Suprapubic skin (tissue), 4 donors: ENCODE measurements around the gene OR1N1. TPM values are rescaled to one million over a fixed set of nuclear protein-coding genes. Genes with fewer than 3 reads are reported as not detected.

Experiments
- DNase-seq, 2 donors: peaks; one replicate each; pipeline ENCODE4 v3.0.0-alpha.2; 2019; ENCODE audit warnings: low spot score in 2 of 2
- H3K27ac ChIP-seq: fragments of 200-600 bp; sonication (generic); one replicate; pipeline ENCODE4 v1.5.1; 2019
- H3K27me3 ChIP-seq: fragments of 200-600 bp; sonication (generic); one replicate; pipeline ENCODE4 v1.5.1; 2019
- H3K36me3 ChIP-seq: fragments of 200-600 bp; sonication (generic); one replicate; pipeline ENCODE4 v1.5.1; 2019
- H3K4me1 ChIP-seq: fragments of 200-600 bp; sonication (generic); one replicate; pipeline ENCODE4 v1.5.1; 2019
- H3K4me3 ChIP-seq: fragments of 200-600 bp; sonication (generic); one replicate; pipeline ENCODE4 v1.5.1; 2019; ENCODE audit warnings: mild to moderate bottlenecking
- H3K9me3 ChIP-seq: fragments of 200-600 bp; sonication (generic); one replicate; pipeline ENCODE4 v1.5.1; 2019
- CTCF ChIP-seq, 2 donors: fragments of 200-600 bp in 1 of 2; fragments of 450-650 bp in 1 of 2; sonication (generic) in 1 of 2; IDR thresholded peaks; one replicate each; pipeline ENCODE4 v1.5.1; 2016 to 2019; ENCODE audit warnings: antibody characterized with exemption in 2 of 2, mild to moderate bottlenecking in 1 of 2, moderate library complexity in 1 of 2
- EP300 ChIP-seq: sonication (generic); formaldehyde crosslinking; IDR thresholded peaks from one replicate; pipeline ENCODE4 v1.6.1; 2017; ENCODE audit warnings: antibody characterized with exemption
- POLR2A ChIP-seq, 2 donors: fragments of 450-650 bp; IDR thresholded peaks; one replicate each; pipeline ENCODE4 v1.6.1; 2017; ENCODE audit warnings: antibody characterized with exemption in 2 of 2, mild to moderate bottlenecking in 2 of 2, moderate library complexity in 2 of 2
- POLR2AphosphoS5 ChIP-seq, 3 donors: sonication (generic); formaldehyde crosslinking; IDR thresholded peaks; one replicate each; pipeline ENCODE4 v1.6.1; 2017; ENCODE audit warnings: antibody characterized with exemption in 3 of 3
- WGBS: methylation state at CpG from one replicate; pipeline ENCODE4 v1.1.5; 2018; 5-methylcytosine and 5-hydroxymethylcytosine counted together
- total RNA-seq, 4 donors: library from RNA; depleted of rRNA; stranded (reverse); fragments of >200 nt; gene quantifications; one replicate each; pipeline ENCODE4 v1.1.0, GENCODE V29; 2016

Gene OR1N1
- total RNA-seq, 4 donors from 2014 or later, result not detected

GRCh38 chr9:122526602-122527001, 491 bp downstream of the OR1N1 start:
- H3K27me3 ChIP-seq, result no peaks in the 10 kb centered on the region
- H3K27ac ChIP-seq, result no peak overlapping the region
- no peaks in the 10 kb centered on the region for H3K36me3 ChIP-seq
- TF ChIP-seq POLR2A (IDR thresholded peaks at IDR 0.05), result no peak
- H3K9me3 ChIP-seq, result no peaks in the 10 kb centered on the region
- H3K4me1 ChIP-seq, result no peaks in the 10 kb centered on the region
- H3K4me3 ChIP-seq, result no peak overlapping the region
- WGBS, result 85% methylated on average over 10 of the region's 10 CpGs
- DNase-seq, result no peak

- no peak for DNase-seq
- Histone ChIP-seq H3K4me3 (no peak overlapping the region), H3K36me3 (no peaks in the 10 kb centered on the region), H3K27ac (no peak overlapping the region), H3K4me1 (no peaks in the 10 kb centered on the region), H3K27me3 (no peaks in the 10 kb centered on the region), H3K9me3 (no peaks in the 10 kb centered on the region)
- TF ChIP-seq POLR2A (IDR thresholded peaks at IDR 0.05), result no peak
- no peak for TF ChIP-seq EP300
- no peak for TF ChIP-seq POLR2AphosphoS5 (IDR thresholded peaks at IDR 0.05)
- no peak for TF ChIP-seq CTCF (IDR thresholded peaks at IDR 0.05)
- WGBS, result 96% methylated on average over 3 of the region's 3 CpGs
Measured at GRCh38 chr9:122519376-122519775, 7.7 kb downstream of the OR1N1 start.

GRCh38 chr9:122518841-122519240, 8.3 kb downstream of the OR1N1 start, which contains the start of gene OR1J4:
TSS of gene OR1J4 (plus strand) at chr9:122519141. CDS start at chr9:122519141, 0 bp downstream.
- Histone ChIP-seq H3K4me3 (no peak within 1 kb of the TSS), H3K27ac (no peak within 1 kb of the TSS), H3K9me3 (no peaks in the 10 kb centered on the region), H3K4me1 (no peaks in the 10 kb centered on the region), H3K27me3 (no peaks in the 10 kb centered on the region), H3K36me3 (no peaks in the 10 kb centered on the region)
- TF ChIP-seq POLR2A (IDR thresholded peaks at IDR 0.05) (no peak), CTCF (IDR thresholded peaks at IDR 0.05) (no peak), EP300 (no peak), POLR2AphosphoS5 (IDR thresholded peaks at IDR 0.05) (no peak)
- no peak for DNase-seq
- 84% methylated on average over 4 of the region's 4 CpGs for WGBS

- TF ChIP-seq POLR2AphosphoS5 (IDR thresholded peaks at IDR 0.05), result no peak
- no peak for TF ChIP-seq CTCF (IDR thresholded peaks at IDR 0.05)
- TF ChIP-seq POLR2A (IDR thresholded peaks at IDR 0.05), result no peak
- TF ChIP-seq EP300, result no peak
- Histone ChIP-seq H3K36me3 (no peaks in the 10 kb centered on the region), H3K4me3 (no peak overlapping the region), H3K27me3 (no peaks in the 10 kb centered on the region), H3K4me1 (no peaks in the 10 kb centered on the region), H3K9me3 (no peaks in the 10 kb centered on the region), H3K27ac (no peak overlapping the region)
- WGBS, result 58% methylated on average over 2 of the region's 2 CpGs
- DNase-seq, result no peak
Measured at GRCh38 chr9:122518226-122518625, 8.9 kb downstream of the OR1N1 start.

GRCh38 chr9:122510502-122510901, 16.6 kb downstream of the OR1N1 start, which contains the start of gene OR1J2:
TSS of gene OR1J2 (plus strand) at chr9:122510802. CDS start at chr9:122510802, 0 bp downstream.
- WGBS, result 81% methylated on average over 6 of the region's 6 CpGs

More at GRCh38 chr9:122510502-122510901, 16.6 kb downstream of the OR1N1 start, which contains the start of gene OR1J2:
- no peaks in the 10 kb centered on the region for H3K4me1 ChIP-seq
- TF ChIP-seq EP300 (no peak), CTCF (IDR thresholded peaks at IDR 0.05) (no peak), POLR2AphosphoS5 (IDR thresholded peaks at IDR 0.05) (no peak), POLR2A (IDR thresholded peaks at IDR 0.05) (no peak)
- H3K4me3 ChIP-seq, result no peak within 1 kb of the TSS
- no peak within 1 kb of the TSS for H3K27ac ChIP-seq
- no peaks in the 10 kb centered on the region for H3K9me3 ChIP-seq
- no peaks in the 10 kb centered on the region for H3K27me3 ChIP-seq
- no peaks in the 10 kb centered on the region for H3K36me3 ChIP-seq
- no peak for DNase-seq
